Neural cell (in vitro differentiated cells): ENCODE data around the gene MAML3.

ENCODE experiments used
- EP300 ChIP-seq: fragments of 450-650 bp; conservative IDR thresholded peaks from 2 replicates; pipeline ENCODE4 v1.6.1; 2014; ENCODE audit warnings: antibody characterized with exemption, mild to moderate bottlenecking, moderate library complexity; ENCODE audit not compliant: poor library complexity, severe bottlenecking
- EZH2 ChIP-seq: fragments of 200-600, 300-800 bp; shearing (Covaris generic), sonication (generic); IDR thresholded peaks from 2 replicates; pipeline ENCODE4 v1.6.1; 2014; ENCODE audit warnings: antibody characterized with exemption, low read length, borderline replicate concordance, mild to moderate bottlenecking; ENCODE audit not compliant: insufficient read depth, poor library complexity, severe bottlenecking
- MXI1 ChIP-seq: fragments of 450-650 bp; conservative IDR thresholded peaks from 2 replicates; pipeline ENCODE4 v1.6.1; 2014; ENCODE audit warnings: antibody characterized with exemption, mild to moderate bottlenecking; ENCODE audit not compliant: poor library complexity, severe bottlenecking
- POLR2AphosphoS5 ChIP-seq: IDR thresholded peaks from 2 replicates; pipeline ENCODE4 v1.6.1; 2012
- RAD21 ChIP-seq: fragments of 450-650 bp; conservative IDR thresholded peaks from 2 replicates; pipeline ENCODE4 v1.6.1; 2014; ENCODE audit warnings: antibody characterized with exemption, mild to moderate bottlenecking, moderate library complexity
- SMC3 ChIP-seq: fragments of 450-650 bp; conservative IDR thresholded peaks from 2 replicates; pipeline ENCODE4 v1.6.1; 2014; ENCODE audit warnings: antibody characterized with exemption, mild to moderate bottlenecking, moderate library complexity; ENCODE audit not compliant: poor library complexity
- TAF1 ChIP-seq: IDR thresholded peaks from 2 replicates; pipeline ENCODE4 v1.6.1; 2012; ENCODE audit warnings: low read depth
- TF ChIP-seq, protein P1 (sequence below): fragments of 450-650 bp; IDR thresholded peaks from 2 replicates; pipeline ENCODE4 v1.5.1; 2014; ENCODE audit warnings: antibody characterized with exemption, mild to moderate bottlenecking, moderate library complexity; ENCODE audit not compliant: poor library complexity, severe bottlenecking
- TF ChIP-seq, protein P2 (sequence below): IDR thresholded peaks from 2 replicates; pipeline ENCODE4 v1.6.1; 2012; ENCODE audit warnings: borderline replicate concordance

DNA sequence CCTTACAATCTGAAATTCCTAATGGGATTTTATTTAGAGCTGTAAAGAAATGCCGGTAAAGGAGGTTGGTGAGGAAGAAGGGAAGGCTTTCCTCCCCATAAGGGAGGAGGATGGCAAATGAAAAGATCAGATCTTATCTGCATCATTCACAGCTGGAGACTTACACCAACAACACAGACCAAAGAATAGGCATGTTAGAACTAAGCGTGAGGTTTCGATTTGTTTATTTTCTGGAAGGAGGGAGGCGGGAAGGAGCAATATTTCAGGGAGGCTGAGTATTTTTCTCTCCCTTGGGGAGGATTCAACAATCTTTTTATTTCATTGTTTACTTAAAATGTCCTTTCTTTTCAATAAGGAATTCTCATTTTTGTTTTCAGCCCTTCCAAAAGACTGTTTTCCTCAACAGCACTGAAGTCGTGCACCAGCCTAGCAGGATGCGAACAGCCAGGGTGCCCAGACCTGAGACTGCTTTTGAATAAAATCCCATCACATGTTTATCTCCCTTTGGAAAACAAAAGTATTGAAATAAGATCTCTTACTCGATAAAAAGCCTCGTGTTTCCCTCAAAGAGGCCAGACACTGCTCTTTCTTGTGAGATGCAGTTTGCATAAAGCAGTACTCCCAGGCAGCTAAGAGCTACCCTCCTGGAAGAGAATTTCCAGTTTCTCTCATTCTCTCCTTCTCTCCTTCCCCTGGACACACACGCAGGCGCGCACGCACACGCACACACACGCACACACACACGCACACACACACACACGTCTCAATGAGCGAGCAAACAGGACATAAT, 252.3 kb downstream of the MAML3 start:
- TF ChIP-seq EP300 = no peak
- no peak for TF ChIP-seq RAD21
- TF ChIP-seq, protein P1, sequence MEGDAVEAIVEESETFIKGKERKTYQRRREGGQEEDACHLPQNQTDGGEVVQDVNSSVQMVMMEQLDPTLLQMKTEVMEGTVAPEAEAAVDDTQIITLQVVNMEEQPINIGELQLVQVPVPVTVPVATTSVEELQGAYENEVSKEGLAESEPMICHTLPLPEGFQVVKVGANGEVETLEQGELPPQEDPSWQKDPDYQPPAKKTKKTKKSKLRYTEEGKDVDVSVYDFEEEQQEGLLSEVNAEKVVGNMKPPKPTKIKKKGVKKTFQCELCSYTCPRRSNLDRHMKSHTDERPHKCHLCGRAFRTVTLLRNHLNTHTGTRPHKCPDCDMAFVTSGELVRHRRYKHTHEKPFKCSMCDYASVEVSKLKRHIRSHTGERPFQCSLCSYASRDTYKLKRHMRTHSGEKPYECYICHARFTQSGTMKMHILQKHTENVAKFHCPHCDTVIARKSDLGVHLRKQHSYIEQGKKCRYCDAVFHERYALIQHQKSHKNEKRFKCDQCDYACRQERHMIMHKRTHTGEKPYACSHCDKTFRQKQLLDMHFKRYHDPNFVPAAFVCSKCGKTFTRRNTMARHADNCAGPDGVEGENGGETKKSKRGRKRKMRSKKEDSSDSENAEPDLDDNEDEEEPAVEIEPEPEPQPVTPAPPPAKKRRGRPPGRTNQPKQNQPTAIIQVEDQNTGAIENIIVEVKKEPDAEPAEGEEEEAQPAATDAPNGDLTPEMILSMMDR = no peak
- no peak for TF ChIP-seq EZH2
- TF ChIP-seq POLR2AphosphoS5 = no peak
- no peak for TF ChIP-seq MXI1
- TF ChIP-seq, protein P2, sequence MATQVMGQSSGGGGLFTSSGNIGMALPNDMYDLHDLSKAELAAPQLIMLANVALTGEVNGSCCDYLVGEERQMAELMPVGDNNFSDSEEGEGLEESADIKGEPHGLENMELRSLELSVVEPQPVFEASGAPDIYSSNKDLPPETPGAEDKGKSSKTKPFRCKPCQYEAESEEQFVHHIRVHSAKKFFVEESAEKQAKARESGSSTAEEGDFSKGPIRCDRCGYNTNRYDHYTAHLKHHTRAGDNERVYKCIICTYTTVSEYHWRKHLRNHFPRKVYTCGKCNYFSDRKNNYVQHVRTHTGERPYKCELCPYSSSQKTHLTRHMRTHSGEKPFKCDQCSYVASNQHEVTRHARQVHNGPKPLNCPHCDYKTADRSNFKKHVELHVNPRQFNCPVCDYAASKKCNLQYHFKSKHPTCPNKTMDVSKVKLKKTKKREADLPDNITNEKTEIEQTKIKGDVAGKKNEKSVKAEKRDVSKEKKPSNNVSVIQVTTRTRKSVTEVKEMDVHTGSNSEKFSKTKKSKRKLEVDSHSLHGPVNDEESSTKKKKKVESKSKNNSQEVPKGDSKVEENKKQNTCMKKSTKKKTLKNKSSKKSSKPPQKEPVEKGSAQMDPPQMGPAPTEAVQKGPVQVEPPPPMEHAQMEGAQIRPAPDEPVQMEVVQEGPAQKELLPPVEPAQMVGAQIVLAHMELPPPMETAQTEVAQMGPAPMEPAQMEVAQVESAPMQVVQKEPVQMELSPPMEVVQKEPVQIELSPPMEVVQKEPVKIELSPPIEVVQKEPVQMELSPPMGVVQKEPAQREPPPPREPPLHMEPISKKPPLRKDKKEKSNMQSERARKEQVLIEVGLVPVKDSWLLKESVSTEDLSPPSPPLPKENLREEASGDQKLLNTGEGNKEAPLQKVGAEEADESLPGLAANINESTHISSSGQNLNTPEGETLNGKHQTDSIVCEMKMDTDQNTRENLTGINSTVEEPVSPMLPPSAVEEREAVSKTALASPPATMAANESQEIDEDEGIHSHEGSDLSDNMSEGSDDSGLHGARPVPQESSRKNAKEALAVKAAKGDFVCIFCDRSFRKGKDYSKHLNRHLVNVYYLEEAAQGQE = no peak
- TF ChIP-seq SMC3 = no peak
- TF ChIP-seq TAF1 = no peak
